OCI-LY1 (cell line): ENCODE results near the gene PDZK1IP1.

Experiments used
- H2AFZ ChIP-seq: fragments of 200-600 bp; sonication (generic), shearing (Covaris generic); 2 replicates; pipeline ENCODE4 v1.6.0; 2014; ENCODE audit warnings: antibody characterized with exemption, mild to moderate bottlenecking, low read length
- H3F3A ChIP-seq: fragments of 200-600 bp; sonication (generic), shearing (Covaris generic); 2 replicates; pipeline ENCODE4 v1.6.0; 2014; ENCODE audit warnings: mild to moderate bottlenecking, antibody characterized with exemption, low read length, moderate library complexity; ENCODE audit not compliant: insufficient read depth
- H3K27ac ChIP-seq: fragments of 200-600 bp; sonication (generic); 2 replicates; pipeline ENCODE4 v1.5.1; 2014; ENCODE audit warnings: low read length, mixed run types, mild to moderate bottlenecking, low read depth; ENCODE audit not compliant: poor library complexity, severe bottlenecking
- H3K27me3 ChIP-seq: fragments of 200-600 bp; sonication (generic); 2 replicates; pipeline ENCODE4 v1.6.0; 2014; ENCODE audit warnings: antibody characterized with exemption, mild to moderate bottlenecking, low read length, moderate library complexity; ENCODE audit not compliant: insufficient read depth
- H3K36me3 ChIP-seq: fragments of 200-600 bp; sonication (generic); 2 replicates; pipeline ENCODE4 v1.6.1; 2014; ENCODE audit warnings: mild to moderate bottlenecking, antibody characterized with exemption, low read length, moderate library complexity, mixed read lengths; ENCODE audit not compliant: insufficient read depth
- H3K4me1 ChIP-seq: fragments of 200-600 bp; sonication (generic); 2 replicates; pipeline ENCODE4 v1.5.1; 2014; ENCODE audit warnings: mild to moderate bottlenecking, low read length, moderate library complexity; ENCODE audit not compliant: insufficient read depth, severe bottlenecking
- H3K4me2 ChIP-seq: fragments of 200-600 bp; sonication (generic), shearing (Covaris generic); 2 replicates; pipeline ENCODE4 v1.6.1; 2014; ENCODE audit warnings: low read length
- H3K4me3 ChIP-seq: fragments of 200-600 bp; sonication (generic); 2 replicates; pipeline ENCODE4 v1.5.1; 2014; ENCODE audit warnings: low read length, low read depth, mild to moderate bottlenecking, mixed read lengths; ENCODE audit not compliant: poor library complexity, severe bottlenecking
- H3K79me2 ChIP-seq: fragments of 200-600 bp; shearing (Covaris generic); 2 replicates; pipeline ENCODE4 v1.6.1; 2016; ENCODE audit warnings: mixed run types, low read length, mixed read lengths; ENCODE audit not compliant: insufficient read depth
- H3K9ac ChIP-seq: fragments of 200-600 bp; sonication (generic), shearing (Covaris generic); 2 replicates; pipeline ENCODE4 v1.6.1; 2014; ENCODE audit warnings: mild to moderate bottlenecking, low read length, mixed read lengths
- H3K9me2 ChIP-seq: fragments of 200-600 bp; sonication (generic), shearing (Covaris generic); 2 replicates; pipeline ENCODE4 v1.6.1; 2014; ENCODE audit warnings: low read depth, mild to moderate bottlenecking, low read length, mixed read lengths
- H3K9me3 ChIP-seq: fragments of 200-600 bp; shearing (Covaris generic); 2 replicates; pipeline ENCODE4 v1.6.1; 2014; ENCODE audit warnings: low read length, mixed read lengths
- H4K20me1 ChIP-seq: fragments of 200-600 bp; sonication (generic), shearing (Covaris generic); 2 replicates; pipeline ENCODE4 v1.6.0; 2016; ENCODE audit warnings: mild to moderate bottlenecking, low read length; ENCODE audit not compliant: insufficient read depth
- CTCF ChIP-seq: fragments of 200-600 bp; sonication (generic), shearing (Covaris generic); IDR thresholded peaks from 2 replicates; pipeline ENCODE4 v1.5.1; 2017; ENCODE audit warnings: mild to moderate bottlenecking, antibody characterized with exemption, low read length, moderate library complexity, mixed read lengths
- EZH2 ChIP-seq: fragments of 200-600 bp; sonication (generic), shearing (Covaris generic); IDR thresholded peaks from 2 replicates; pipeline ENCODE4 v1.8.0; 2017; ENCODE audit warnings: borderline replicate concordance, mixed run types, mild to moderate bottlenecking, antibody characterized with exemption, low read length, moderate library complexity, mixed read lengths

Gene PDZK1IP1

GRCh38 chr1:47230692-47231300, 41.0 kb upstream of the PDZK1IP1 start:
- Histone ChIP-seq H3K36me3 (no peaks in the 10 kb centered on the region), H3K4me1 (no peaks in the 10 kb centered on the region), H3K79me2 (no peaks in the 10 kb centered on the region), H3K9ac (no peak overlapping the region), H4K20me1 (no peaks in the 10 kb centered on the region), H3K27me3 (no peaks in the 10 kb centered on the region; the same call in 1 of the 2 replicates), H3F3A (no peaks in the 10 kb centered on the region), H3K9me2 (no peaks in the 10 kb centered on the region), H3K9me3 (no peaks in the 10 kb centered on the region), H3K4me2 (no peak overlapping the region), H3K4me3 (no peak overlapping the region), H2AFZ (no peak overlapping the region), H3K27ac (no peak overlapping the region)
- TF ChIP-seq CTCF (no peak), EZH2 (no peak)

GRCh38 chr1:47229886-47230691, 40.3 kb upstream of the PDZK1IP1 start:
- Histone ChIP-seq H3K36me3 (no peaks in the 10 kb centered on the region), H3K9me2 (no peaks in the 10 kb centered on the region), H3K9me3 (no peaks in the 10 kb centered on the region), H3K79me2 (no peaks in the 10 kb centered on the region), H3K4me3 (no peak overlapping the region), H3K27me3 (no peaks in the 10 kb centered on the region; the same call in 1 of the 2 replicates), H3K9ac (no peak overlapping the region), H2AFZ (no peak overlapping the region), H3K4me1 (no peaks in the 10 kb centered on the region), H3K27ac (no peak overlapping the region), H3F3A (no peaks in the 10 kb centered on the region), H3K4me2 (no peak overlapping the region), H4K20me1 (no peaks in the 10 kb centered on the region)
- TF ChIP-seq CTCF: no peak
- no peak for TF ChIP-seq EZH2

- H3K9me2 ChIP-seq: no peaks in the 10 kb centered on the region
- no peak overlapping the region for H3K27ac ChIP-seq
- no peaks in the 10 kb centered on the region for H4K20me1 ChIP-seq
- TF ChIP-seq CTCF: no peak
- no peak for TF ChIP-seq EZH2
- H3K9me3 ChIP-seq: no peaks in the 10 kb centered on the region
- H3K27me3 ChIP-seq: no peaks in the 10 kb centered on the region; the same call in 1 of the 2 replicates
- no peak overlapping the region for H3K4me3 ChIP-seq
- H3F3A ChIP-seq: no peaks in the 10 kb centered on the region
- H3K9ac ChIP-seq: no peak overlapping the region
- no peaks in the 10 kb centered on the region for H3K36me3 ChIP-seq
- H2AFZ ChIP-seq: no peak overlapping the region
- H3K4me2 ChIP-seq: no peak overlapping the region
- no peaks in the 10 kb centered on the region for H3K79me2 ChIP-seq
- H3K4me1 ChIP-seq: no peaks in the 10 kb centered on the region
These were observed 39.4 kb upstream of the PDZK1IP1 start for GRCh38 chr1:47229031-47229885.
